ENCODE data around the gene GPC6.
"Not testable (repeated sequence)": the region's sequence is repeated elsewhere in the genome, so short reads cannot be mapped to it uniquely, and the experiment has no call there.

GPC6 gene

GRCh38 chr13:94327318-94327717 is 1100.7 kb downstream of the GPC6 start:
- in situ Hi-C loops (cut with MboI; ENCODE audit: low sequenced_read_pairs): no loop called here

- in situ Hi-C loops (cut with MboI; ENCODE audit: low sequenced_read_pairs): no loop called here
These were observed 1101.9 kb downstream of the GPC6 start for GRCh38 chr13:94328381-94329041.

- in situ Hi-C loops (cut with MboI; ENCODE audit: low sequenced_read_pairs): no loop called here
These were observed 1102.7 kb downstream of the GPC6 start for GRCh38 chr13:94329277-94329676.

GRCh38 chr13:94329754-94330551 is 1103.3 kb downstream of the GPC6 start:
- in situ Hi-C loops (cut with MboI; ENCODE audit: low sequenced_read_pairs): no loop called here

GRCh38 chr13:94330552-94331071 is 1104.0 kb downstream of the GPC6 start:
- in situ Hi-C loops (cut with MboI; ENCODE audit: low sequenced_read_pairs): no loop called here

GRCh38 chr13:94331281-94331680 is 1104.7 kb downstream of the GPC6 start:
- in situ Hi-C loops (cut with MboI; ENCODE audit: low sequenced_read_pairs): no loop called here

GRCh38 chr13:94332359-94333096 is 1105.9 kb downstream of the GPC6 start:
- in situ Hi-C loops (cut with MboI; ENCODE audit: low sequenced_read_pairs): no loop called here

GRCh38 chr13:94333131-94333820 is 1106.7 kb downstream of the GPC6 start:
- in situ Hi-C loops (cut with MboI; ENCODE audit: low sequenced_read_pairs): no loop called here

GRCh38 chr13:94335761-94336526 is 1109.3 kb downstream of the GPC6 start:
- in situ Hi-C loops (cut with MboI; ENCODE audit: low sequenced_read_pairs): no loop called here

GRCh38 chr13:94339116-94339687 is 1112.6 kb downstream of the GPC6 start:
- in situ Hi-C loops (cut with MboI; ENCODE audit: low sequenced_read_pairs): no loop called here

- in situ Hi-C loops (cut with MboI; ENCODE audit: low sequenced_read_pairs): no loop called here
These were observed 1116.0 kb downstream of the GPC6 start for GRCh38 chr13:94342436-94343242.

- in situ Hi-C loops (cut with MboI; ENCODE audit: low sequenced_read_pairs): no loop called here
These were observed 1116.6 kb downstream of the GPC6 start for GRCh38 chr13:94343243-94343585.

GRCh38 chr13:94343687-94344086 is 1117.1 kb downstream of the GPC6 start:
- in situ Hi-C loops (cut with MboI; ENCODE audit: low sequenced_read_pairs): not testable (repeated sequence)

- in situ Hi-C loops (cut with MboI; ENCODE audit: low sequenced_read_pairs): no loop called here
These were observed 1117.7 kb downstream of the GPC6 start for GRCh38 chr13:94344126-94344818.

GRCh38 chr13:94345374-94346195 is 1119.0 kb downstream of the GPC6 start:
- in situ Hi-C loops (cut with MboI; ENCODE audit: low sequenced_read_pairs): no loop called here

GRCh38 chr13:94346261-94347019 is 1119.8 kb downstream of the GPC6 start:
- in situ Hi-C loops (cut with MboI; ENCODE audit: low sequenced_read_pairs): no loop called here
